H1 (cell line): Measurements from ENCODE around the gene PRCP. TPM values are rescaled to one million over a fixed set of nuclear protein-coding genes. Genes with fewer than 3 reads are reported as not detected.

Experiments used
- KDM1A ChIP-seq: fragments of 200-600, 300-600 bp; sonication (generic); IDR thresholded peaks from 2 replicates; pipeline ENCODE4 v1.7.1; 2016; ENCODE audit warnings: mild to moderate bottlenecking, low read length, borderline replicate concordance
- SIN3A ChIP-seq, 2 experiments: IDR thresholded peaks in 1 of 2; conservative IDR thresholded peaks in 1 of 2; 2 replicates each; pipeline ENCODE4 v1.6.1; 2011 to 2012; ENCODE audit warnings: low read length in 2 of 2, improper control_type of control experiment in 1 of 2, low read depth in 1 of 2, mild to moderate bottlenecking in 1 of 2
- polyA plus RNA-seq, 7 experiments: library from polyadenylated mRNA; depleted of rRNA in 3 of 7; stranded (reverse) in 5 of 7; unstranded in 2 of 7; fragments of >200 nt in 5 of 7; fragments of 200-250 nt in 2 of 7; gene quantifications; 1 replicate in 5 of 7; 2 replicates in 1 of 7; 4 replicates in 1 of 7; pipeline versions ENCODE4 v1.2.1 to v1.2.3, GENCODE V29; 2011 to 2013; ENCODE audit warnings: missing spikeins in 2 of 7, mixed read lengths in 2 of 7
- total RNA-seq: library from RNA; stranded (reverse); fragmentation: NEBNext Ultra II Directional; extraction: Animal tissue kit (Norgen Biotek cat#: 25700); gene quantifications from 2 replicates; pipeline ENCODE4 v1.2.1, GENCODE V29; 2021

PRCP gene
- total and polyA plus RNA-seq, 2 of the 8 experiments (the other 6 are each of a cell fraction or from before 2014, with no cell fraction given): 63.8 to 84.4 TPM

DNA sequence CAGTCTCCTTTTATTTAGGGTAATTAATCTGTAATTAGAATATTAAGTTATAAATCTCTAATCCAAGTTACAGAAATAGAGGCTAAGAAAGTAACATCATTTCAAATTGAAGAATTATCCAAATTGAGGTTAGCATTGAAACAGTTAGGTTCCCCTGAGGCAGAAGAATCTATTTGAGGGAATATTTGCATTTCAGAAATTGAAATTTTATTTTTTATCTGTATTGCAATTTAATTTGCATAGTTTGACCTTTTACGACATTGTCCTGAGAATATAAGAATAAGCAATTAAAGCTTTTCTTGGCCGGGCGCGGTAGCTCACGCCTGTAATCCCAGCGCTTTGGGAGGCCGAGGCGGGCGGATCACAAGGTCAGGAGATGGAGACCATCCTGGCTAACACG, 28.9 kb upstream of the PRCP start (continued):
- no peak for TF ChIP-seq KDM1A
- TF ChIP-seq SIN3A (conservative IDR thresholded peaks at IDR 0.05 in 1 of 2, IDR thresholded peaks at IDR 0.05 in 1 of 2; ENCODE audit: low read depth in 1 of 2, low read length in 2 of 2): no peak
